ENCODE measurements around the gene LMX1B. TPM values are rescaled to one million over a fixed set of nuclear protein-coding genes. Genes with fewer than 3 reads are reported as not detected.

LMX1B gene
- total RNA-seq, 1 experiment from 2014 or later = 0.55 TPM

DNA sequence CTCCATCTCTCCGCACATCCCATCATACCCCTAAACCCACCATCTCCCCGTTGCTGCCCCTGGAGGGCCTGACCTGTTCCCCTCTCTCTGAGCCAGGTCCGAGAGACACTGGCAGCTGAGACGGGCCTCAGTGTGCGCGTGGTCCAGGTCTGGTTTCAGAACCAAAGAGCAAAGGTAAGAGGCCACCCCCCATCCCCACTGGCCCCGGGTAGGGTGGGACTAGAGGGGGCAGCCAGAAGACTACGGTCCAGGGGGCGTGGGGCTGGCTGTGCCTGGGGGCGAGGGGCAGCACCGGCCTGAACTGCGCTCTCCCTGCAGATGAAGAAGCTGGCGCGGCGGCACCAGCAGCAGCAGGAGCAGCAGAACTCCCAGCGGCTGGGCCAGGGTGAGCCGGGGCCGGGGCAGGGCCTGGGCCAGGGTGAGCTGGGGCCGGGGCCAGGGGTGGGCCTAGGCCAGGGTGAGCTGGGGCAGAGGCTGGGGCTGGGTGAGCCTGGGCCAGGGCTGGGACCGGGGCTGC, 79.8 kb downstream of the LMX1B start:
- H3K4me1 ChIP-seq (ENCODE audit: insufficient read depth, low read length) = no peaks in the 10 kb centered on the region
- H3K4me3 ChIP-seq (ENCODE audit: low read length) = no peak overlapping the region
- H3K4me2 ChIP-seq (ENCODE audit: low read length) = no peak overlapping the region
- no peaks in the 10 kb centered on the region for H3K36me3 ChIP-seq (ENCODE audit: low read depth, low read length)
- no peaks in the 10 kb centered on the region for H3K27me3 ChIP-seq (ENCODE audit: low read length)
- no peaks in the 10 kb centered on the region for H3K9me3 ChIP-seq (ENCODE audit: low read length)
- H3K9ac ChIP-seq (ENCODE audit: low read length) = no peak overlapping the region
- ATAC-seq = no peak
- CTCF ChIA-PET = no interaction called here
- no TSS peak for BruUV-seq (replicated peaks)
- no peak overlapping the region for H2AFZ ChIP-seq (ENCODE audit: low read length)
- intact Hi-C loops (cut with micrococcal nuclease) = no loop called here
- H4K20me1 ChIP-seq (ENCODE audit: low read length) = no peaks in the 10 kb centered on the region
- POLR2A ChIA-PET (ENCODE audit: unreplicated experiment) = no interaction called here
- no peaks in the 10 kb centered on the region for H3F3A ChIP-seq (ENCODE audit: low read length, unreplicated experiment)
- H3K79me2 ChIP-seq (ENCODE audit: low read length) = no peaks in the 10 kb centered on the region
- DNase-seq = no peak
- H3K27ac ChIP-seq (ENCODE audit: low read length) = no peak overlapping the region
- no peaks in the 10 kb centered on the region for H3K9me2 ChIP-seq (replicated peaks; ENCODE audit: low read length)
- TF ChIP-seq EZH2phosphoT487 (IDR thresholded peaks at IDR 0.05; ENCODE audit: borderline replicate concordance, low read length) (no peak), EZH2 (IDR thresholded peaks at IDR 0.05; ENCODE audit: low read length, unreplicated experiment) (no peak), CTCF (conservative IDR thresholded peaks at IDR 0.05; ENCODE audit: low read depth, low read length) (no peak)

- ChIA-PET CTCF (no interaction called here), POLR2A (ENCODE audit: unreplicated experiment) (no interaction called here)
- no peak overlapping the region for H3K4me3 ChIP-seq (ENCODE audit: low read length)
- no peaks in the 10 kb centered on the region for H3K27me3 ChIP-seq (ENCODE audit: low read length)
- no peaks in the 10 kb centered on the region for H3K36me3 ChIP-seq (ENCODE audit: low read depth, low read length)
- H3K9me2 ChIP-seq (replicated peaks; ENCODE audit: low read length) = no peaks in the 10 kb centered on the region
- intact Hi-C loops (cut with micrococcal nuclease) = no loop called here
- no peaks in the 10 kb centered on the region for H3F3A ChIP-seq (ENCODE audit: low read length, unreplicated experiment)
- DNase-seq (no peak), ATAC-seq (no peak)
- no TSS peak for BruUV-seq (replicated peaks)
- H2AFZ ChIP-seq (ENCODE audit: low read length) = no peak overlapping the region
- H3K4me2 ChIP-seq (ENCODE audit: low read length) = no peak overlapping the region
- H3K9ac ChIP-seq (ENCODE audit: low read length) = no peak overlapping the region
- no peaks in the 10 kb centered on the region for H3K9me3 ChIP-seq (ENCODE audit: low read length)
- H3K79me2 ChIP-seq (ENCODE audit: low read length) = no peaks in the 10 kb centered on the region
- H3K27ac ChIP-seq (ENCODE audit: low read length) = no peak overlapping the region
- H3K4me1 ChIP-seq (ENCODE audit: insufficient read depth, low read length) = no peaks in the 10 kb centered on the region
- no peaks in the 10 kb centered on the region for H4K20me1 ChIP-seq (ENCODE audit: low read length)
- no peak for TF ChIP-seq EZH2phosphoT487 (IDR thresholded peaks at IDR 0.05; ENCODE audit: borderline replicate concordance, low read length)
- no peak for TF ChIP-seq CTCF (conservative IDR thresholded peaks at IDR 0.05; ENCODE audit: low read depth, low read length)
- TF ChIP-seq EZH2 (IDR thresholded peaks at IDR 0.05; ENCODE audit: low read length, unreplicated experiment) = no peak
Measured at GRCh38 chr9:126694206-126695081, 80.7 kb downstream of the LMX1B start.

- no peak for ATAC-seq
- Histone ChIP-seq H4K20me1 (ENCODE audit: low read length) (no peaks in the 10 kb centered on the region), H3K9ac (ENCODE audit: low read length) (no peak overlapping the region), H3F3A (ENCODE audit: low read length, unreplicated experiment) (no peaks in the 10 kb centered on the region), H3K4me2 (ENCODE audit: low read length) (no peak overlapping the region), H3K27me3 (ENCODE audit: low read length) (no peaks in the 10 kb centered on the region), H3K36me3 (ENCODE audit: low read depth, low read length) (no peaks in the 10 kb centered on the region), H3K9me2 (replicated peaks; ENCODE audit: low read length) (no peaks in the 10 kb centered on the region), H3K9me3 (ENCODE audit: low read length) (no peaks in the 10 kb centered on the region), H3K4me3 (ENCODE audit: low read length) (no peak overlapping the region), H3K27ac (ENCODE audit: low read length) (no peak overlapping the region), H3K4me1 (ENCODE audit: insufficient read depth, low read length) (no peaks in the 10 kb centered on the region), H2AFZ (ENCODE audit: low read length) (no peak overlapping the region), H3K79me2 (ENCODE audit: low read length) (no peaks in the 10 kb centered on the region)
- DNase-seq = no peak
- TF ChIP-seq EZH2phosphoT487 (IDR thresholded peaks at IDR 0.05; ENCODE audit: borderline replicate concordance, low read length) = no peak
- TF ChIP-seq EZH2 (IDR thresholded peaks at IDR 0.05; ENCODE audit: low read length, unreplicated experiment) = no peak
- no peak for TF ChIP-seq CTCF (conservative IDR thresholded peaks at IDR 0.05; ENCODE audit: low read depth, low read length)
- ChIA-PET POLR2A (ENCODE audit: unreplicated experiment) (no interaction called here), CTCF (no interaction called here)
- BruUV-seq (replicated peaks) = no TSS peak
- intact Hi-C loops (cut with micrococcal nuclease) = no loop called here
Measured at GRCh38 chr9:126695186-126695585, 81.5 kb downstream of the LMX1B start.
